ENCODE results near the gene INSRR.

The INSRR gene

DNA sequence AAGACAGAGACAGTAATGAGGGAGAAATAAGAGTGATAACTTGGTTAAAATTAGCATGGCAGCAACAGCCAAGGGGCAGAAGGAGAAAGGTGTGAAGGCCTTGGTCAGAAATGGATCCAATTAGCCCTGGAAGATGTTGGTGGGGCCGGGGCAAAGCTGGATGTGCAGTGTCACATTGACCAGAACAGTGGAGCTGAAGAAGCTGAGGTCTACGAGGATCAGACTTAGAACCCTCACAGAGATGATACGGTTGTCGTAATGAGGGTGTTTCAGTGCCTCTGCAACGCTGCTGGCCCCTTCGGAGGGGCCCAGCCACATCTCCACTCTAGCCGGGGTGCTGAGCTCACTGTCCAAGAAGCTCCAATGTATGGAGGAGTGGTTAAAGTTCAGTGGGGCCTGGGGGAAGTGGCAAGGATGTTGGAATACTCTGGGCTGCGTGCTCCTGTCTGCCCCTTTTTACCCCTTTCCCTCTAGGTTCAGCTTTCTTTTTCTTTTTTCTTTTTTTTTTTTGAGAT is 56.4 kb downstream of the INSRR start:
- H2BK12ac ChIP-seq (ENCODE audit: low read length): no peak overlapping the region
- peaks cover 16 to 32% of the 10 kb centered on the region in 2 experiments for H3K36me3 ChIP-seq (ENCODE audit: control insufficient read depth in 1 of 2, insufficient read depth in 2 of 2, low read length in 2 of 2)
- no peaks in the 10 kb centered on the region for H3K79me1 ChIP-seq (ENCODE audit: low read length)
- H3K4ac ChIP-seq (ENCODE audit: low read depth, low read length): no peak overlapping the region
- no peaks in the 10 kb centered on the region for H3K9me3 ChIP-seq (ENCODE audit: insufficient read depth, low read depth, low read length)
- H3K4me3 ChIP-seq (ENCODE audit: low read depth, low read length): no peak overlapping the region
- no peak overlapping the region for H2BK5ac ChIP-seq (ENCODE audit: low read depth, low read length, poor library complexity)
- H3K27ac ChIP-seq (ENCODE audit: low read depth, low read length): no peak overlapping the region
- no peak overlapping the region for H3K4me2 ChIP-seq (ENCODE audit: low read length)
- no peak overlapping the region for H2BK120ac ChIP-seq (ENCODE audit: insufficient read depth, low read length, poor library complexity)
- no peak overlapping the region for H2AK5ac ChIP-seq (ENCODE audit: low read length)
- no peak overlapping the region for H3K9ac ChIP-seq (ENCODE audit: low read length)
- DNase-seq: no peak
- H2AFZ ChIP-seq (ENCODE audit: insufficient read depth, low read length, poor library complexity): no peak overlapping the region
- no peak overlapping the region for H4K91ac ChIP-seq (ENCODE audit: low read depth, low read length)
- H4K8ac ChIP-seq (ENCODE audit: low read depth, low read length): no peak overlapping the region
- H3K79me2 ChIP-seq (ENCODE audit: control insufficient read depth, insufficient read depth, low read length, poor library complexity): no peaks in the 10 kb centered on the region
- WGBS (ENCODE audit: extremely low coverage, insufficient coverage, insufficient read length): no CpG with 5 or more reads among the region's 8 CpGs
- no peak overlapping the region for H3K14ac ChIP-seq (ENCODE audit: low read length)
- no peaks in the 10 kb centered on the region for H3K4me1 ChIP-seq (ENCODE audit: control insufficient read depth in 1 of 2, insufficient read depth in 2 of 2, low read length in 2 of 2)
- no peak overlapping the region for H3K18ac ChIP-seq (ENCODE audit: low read length)
- no peaks in the 10 kb centered on the region for H3K27me3 ChIP-seq (ENCODE audit: insufficient read depth, low read length)
- H4K12ac ChIP-seq (ENCODE audit: low read depth, low read length): no peak overlapping the region
- no peak overlapping the region for H3K23ac ChIP-seq (ENCODE audit: low read length)

DNA sequence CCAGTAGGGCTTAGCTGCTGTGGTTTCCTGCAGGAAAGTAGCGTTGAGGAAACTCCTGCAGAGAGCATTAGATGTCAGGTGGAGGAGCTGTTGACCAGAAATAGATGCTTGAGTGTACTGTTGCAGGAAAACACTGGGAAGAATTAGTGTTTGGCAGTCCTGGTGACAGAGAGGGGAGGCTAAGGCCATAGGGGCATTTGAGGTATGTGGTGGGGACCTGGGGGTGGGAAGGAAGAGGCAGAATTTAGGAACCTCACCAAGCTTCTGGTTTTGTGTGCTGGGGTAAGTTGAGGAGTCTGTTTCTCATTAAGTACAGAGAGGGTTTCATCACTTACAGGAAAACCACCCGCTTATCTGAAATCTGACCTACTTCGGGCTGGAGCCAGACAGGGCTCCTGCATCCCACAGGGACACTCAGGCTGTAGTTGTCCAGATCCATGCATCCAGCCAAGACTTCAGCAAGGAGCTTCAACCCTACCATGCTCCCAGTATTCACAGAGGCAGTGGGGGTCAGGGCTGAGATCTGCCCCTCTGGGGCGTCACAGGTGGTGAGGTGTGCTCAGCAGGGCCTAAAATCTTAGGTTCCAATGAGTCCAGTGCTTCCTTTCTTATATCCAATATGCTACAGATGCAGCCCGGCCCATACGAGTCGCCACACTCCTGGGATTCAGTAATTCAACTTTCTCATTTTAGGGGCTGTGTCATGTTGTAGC is 57.4 kb downstream of the INSRR start:
- Histone ChIP-seq H2BK120ac (ENCODE audit: insufficient read depth, low read length, poor library complexity) (no peak overlapping the region), H4K12ac (ENCODE audit: low read depth, low read length) (no peak overlapping the region), H3K4me2 (ENCODE audit: low read length) (no peak overlapping the region), H3K27ac (ENCODE audit: low read depth, low read length) (no peak overlapping the region), H4K91ac (ENCODE audit: low read depth, low read length) (no peak overlapping the region), H3K79me1 (ENCODE audit: low read length) (no peaks in the 10 kb centered on the region), H3K9ac (ENCODE audit: low read length) (no peak overlapping the region), H3K4ac (ENCODE audit: low read depth, low read length) (no peak overlapping the region), H3K27me3 (ENCODE audit: insufficient read depth, low read length) (no peaks in the 10 kb centered on the region), H3K14ac (ENCODE audit: low read length) (no peak overlapping the region), H2BK5ac (ENCODE audit: low read depth, low read length, poor library complexity) (no peak overlapping the region), H2BK12ac (ENCODE audit: low read length) (no peak overlapping the region), H3K79me2 (ENCODE audit: control insufficient read depth, insufficient read depth, low read length, poor library complexity) (no peaks in the 10 kb centered on the region), H2AFZ (ENCODE audit: insufficient read depth, low read length, poor library complexity) (no peak overlapping the region), H3K18ac (ENCODE audit: low read length) (no peak overlapping the region), H4K8ac (ENCODE audit: low read depth, low read length) (no peak overlapping the region), H3K4me3 (ENCODE audit: low read depth, low read length) (no peak overlapping the region), H3K4me1 (ENCODE audit: control insufficient read depth in 1 of 2, insufficient read depth in 2 of 2, low read length in 2 of 2) (peaks cover 0 to 2% of the 10 kb centered on the region in 2 experiments), H2AK5ac (ENCODE audit: low read length) (no peak overlapping the region), H3K23ac (ENCODE audit: low read length) (no peak overlapping the region), H3K9me3 (ENCODE audit: insufficient read depth, low read depth, low read length) (no peaks in the 10 kb centered on the region), H3K36me3 (ENCODE audit: control insufficient read depth in 1 of 2, insufficient read depth in 2 of 2, low read length in 2 of 2) (peaks cover 19 to 35% of the 10 kb centered on the region in 2 experiments)
- WGBS (ENCODE audit: extremely low coverage, insufficient coverage, insufficient read length): no CpG with 5 or more reads among the region's 7 CpGs
- DNase-seq: no peak

- H2AK5ac ChIP-seq (ENCODE audit: low read length): no peak overlapping the region
- DNase-seq: peak; percentile 84 to 90
- H2AFZ ChIP-seq (ENCODE audit: insufficient read depth, low read length, poor library complexity): no peak overlapping the region
- no peak overlapping the region for H3K4me2 ChIP-seq (ENCODE audit: low read length)
- no peak overlapping the region for H3K18ac ChIP-seq (ENCODE audit: low read length)
- peaks cover 0 to 2% of the 10 kb centered on the region in 2 experiments for H3K4me1 ChIP-seq (ENCODE audit: control insufficient read depth in 1 of 2, insufficient read depth in 2 of 2, low read length in 2 of 2)
- H2BK120ac ChIP-seq (ENCODE audit: insufficient read depth, low read length, poor library complexity): no peak overlapping the region
- H3K9ac ChIP-seq (ENCODE audit: low read length): no peak overlapping the region
- no peak overlapping the region for H4K12ac ChIP-seq (ENCODE audit: low read depth, low read length)
- WGBS (ENCODE audit: extremely low coverage, insufficient coverage, insufficient read length): no CpG with 5 or more reads among the region's 4 CpGs
- H4K91ac ChIP-seq (ENCODE audit: low read depth, low read length): no peak overlapping the region
- H3K14ac ChIP-seq (ENCODE audit: low read length): no peak overlapping the region
- no peak overlapping the region for H3K4ac ChIP-seq (ENCODE audit: low read depth, low read length)
- H3K36me3 ChIP-seq (ENCODE audit: control insufficient read depth in 1 of 2, insufficient read depth in 2 of 2, low read length in 2 of 2): peaks cover 34 to 64% of the 10 kb centered on the region in 2 experiments
- no peak overlapping the region for H2BK5ac ChIP-seq (ENCODE audit: low read depth, low read length, poor library complexity)
- H3K27ac ChIP-seq (ENCODE audit: low read depth, low read length): no peak overlapping the region
- H3K23ac ChIP-seq (ENCODE audit: low read length): no peak overlapping the region
- H3K4me3 ChIP-seq (ENCODE audit: low read depth, low read length): no peak overlapping the region
- H2BK12ac ChIP-seq (ENCODE audit: low read length): no peak overlapping the region
- H3K27me3 ChIP-seq (ENCODE audit: insufficient read depth, low read length): no peaks in the 10 kb centered on the region
- H3K9me3 ChIP-seq (ENCODE audit: insufficient read depth, low read depth, low read length): no peaks in the 10 kb centered on the region
- H4K8ac ChIP-seq (ENCODE audit: low read depth, low read length): no peak overlapping the region
- no peaks in the 10 kb centered on the region for H3K79me2 ChIP-seq (ENCODE audit: control insufficient read depth, insufficient read depth, low read length, poor library complexity)
- H3K79me1 ChIP-seq (ENCODE audit: low read length): no peaks in the 10 kb centered on the region
These were observed 61.6 kb downstream of the INSRR start for GRCh38 chr1:156797212-156797871.

GRCh38 chr1:156796340-156797097 is 62.4 kb downstream of the INSRR start:
- H3K9ac ChIP-seq (ENCODE audit: low read length): no peak overlapping the region
- no peak overlapping the region for H3K4ac ChIP-seq (ENCODE audit: low read depth, low read length)
- peaks cover 32 to 65% of the 10 kb centered on the region in 2 experiments for H3K36me3 ChIP-seq (ENCODE audit: control insufficient read depth in 1 of 2, insufficient read depth in 2 of 2, low read length in 2 of 2)
- no peak overlapping the region for H4K12ac ChIP-seq (ENCODE audit: low read depth, low read length)
- no peak overlapping the region for H2BK120ac ChIP-seq (ENCODE audit: insufficient read depth, low read length, poor library complexity)
- no peak overlapping the region for H2BK12ac ChIP-seq (ENCODE audit: low read length)
- H2BK5ac ChIP-seq (ENCODE audit: low read depth, low read length, poor library complexity): no peak overlapping the region
- H2AFZ ChIP-seq (ENCODE audit: insufficient read depth, low read length, poor library complexity): no peak overlapping the region
- no peak overlapping the region for H3K18ac ChIP-seq (ENCODE audit: low read length)
- H3K27me3 ChIP-seq (ENCODE audit: insufficient read depth, low read length): no peaks in the 10 kb centered on the region
- peaks cover 0 to 2% of the 10 kb centered on the region in 2 experiments for H3K4me1 ChIP-seq (ENCODE audit: control insufficient read depth in 1 of 2, insufficient read depth in 2 of 2, low read length in 2 of 2)
- no peak overlapping the region for H3K4me2 ChIP-seq (ENCODE audit: low read length)
- no CpG with 5 or more reads among the region's 8 CpGs for WGBS (ENCODE audit: extremely low coverage, insufficient coverage, insufficient read length)
- H3K23ac ChIP-seq (ENCODE audit: low read length): no peak overlapping the region
- H4K91ac ChIP-seq (ENCODE audit: low read depth, low read length): no peak overlapping the region
- DNase-seq: peak; percentile 60 to 64
- H4K8ac ChIP-seq (ENCODE audit: low read depth, low read length): no peak overlapping the region
- no peaks in the 10 kb centered on the region for H3K9me3 ChIP-seq (ENCODE audit: insufficient read depth, low read depth, low read length)
- H3K79me2 ChIP-seq (ENCODE audit: control insufficient read depth, insufficient read depth, low read length, poor library complexity): no peaks in the 10 kb centered on the region
- no peak overlapping the region for H2AK5ac ChIP-seq (ENCODE audit: low read length)
- H3K14ac ChIP-seq (ENCODE audit: low read length): no peak overlapping the region
- H3K27ac ChIP-seq (ENCODE audit: low read depth, low read length): no peak overlapping the region
- H3K79me1 ChIP-seq (ENCODE audit: low read length): no peaks in the 10 kb centered on the region
- no peak overlapping the region for H3K4me3 ChIP-seq (ENCODE audit: low read depth, low read length)

All from trophoblast cell (in vitro differentiated cells and primary cell).